22Rv1 (cell line): ENCODE measurements around the gene CX3CR1.

Source experiments
- H3K27ac ChIP-seq: fragments of 450-650 bp; 2 replicates; pipeline ENCODE4 v1.5.1; 2017
- ZFX ChIP-seq: fragments of 450-650 bp; IDR thresholded peaks from 2 replicates; pipeline ENCODE4 v1.6.1; 2017; ENCODE audit warnings: antibody characterized with exemption, borderline replicate concordance
- TF ChIP-seq, protein P1 (sequence below): fragments of 450-650 bp; IDR thresholded peaks from 2 replicates; pipeline ENCODE4 v1.5.1; 2017; ENCODE audit warnings: mild to moderate bottlenecking

Gene CX3CR1

DNA sequence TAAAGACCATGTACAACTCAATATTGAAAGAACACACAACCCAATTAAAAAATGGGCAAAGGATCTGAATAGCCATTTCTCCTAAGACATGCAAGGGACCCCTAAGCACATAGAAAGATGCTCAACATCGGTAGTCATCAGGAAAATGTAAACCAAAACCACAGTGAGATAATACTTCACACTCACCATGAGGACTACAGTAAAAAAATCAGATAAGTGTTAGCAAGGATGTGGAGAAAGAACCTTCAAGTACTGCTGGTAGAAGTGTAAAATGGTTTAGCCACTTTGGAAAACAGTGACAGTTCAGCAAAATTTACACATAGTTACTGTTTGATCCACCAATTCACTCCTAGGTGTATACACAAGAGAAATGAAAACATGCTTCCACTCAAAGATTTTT is 57.4 kb downstream of the CX3CR1 start:
- H3K27ac ChIP-seq = no peak overlapping the region
- TF ChIP-seq, protein P1, sequence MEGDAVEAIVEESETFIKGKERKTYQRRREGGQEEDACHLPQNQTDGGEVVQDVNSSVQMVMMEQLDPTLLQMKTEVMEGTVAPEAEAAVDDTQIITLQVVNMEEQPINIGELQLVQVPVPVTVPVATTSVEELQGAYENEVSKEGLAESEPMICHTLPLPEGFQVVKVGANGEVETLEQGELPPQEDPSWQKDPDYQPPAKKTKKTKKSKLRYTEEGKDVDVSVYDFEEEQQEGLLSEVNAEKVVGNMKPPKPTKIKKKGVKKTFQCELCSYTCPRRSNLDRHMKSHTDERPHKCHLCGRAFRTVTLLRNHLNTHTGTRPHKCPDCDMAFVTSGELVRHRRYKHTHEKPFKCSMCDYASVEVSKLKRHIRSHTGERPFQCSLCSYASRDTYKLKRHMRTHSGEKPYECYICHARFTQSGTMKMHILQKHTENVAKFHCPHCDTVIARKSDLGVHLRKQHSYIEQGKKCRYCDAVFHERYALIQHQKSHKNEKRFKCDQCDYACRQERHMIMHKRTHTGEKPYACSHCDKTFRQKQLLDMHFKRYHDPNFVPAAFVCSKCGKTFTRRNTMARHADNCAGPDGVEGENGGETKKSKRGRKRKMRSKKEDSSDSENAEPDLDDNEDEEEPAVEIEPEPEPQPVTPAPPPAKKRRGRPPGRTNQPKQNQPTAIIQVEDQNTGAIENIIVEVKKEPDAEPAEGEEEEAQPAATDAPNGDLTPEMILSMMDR = no peak
- TF ChIP-seq ZFX = no peak

DNA sequence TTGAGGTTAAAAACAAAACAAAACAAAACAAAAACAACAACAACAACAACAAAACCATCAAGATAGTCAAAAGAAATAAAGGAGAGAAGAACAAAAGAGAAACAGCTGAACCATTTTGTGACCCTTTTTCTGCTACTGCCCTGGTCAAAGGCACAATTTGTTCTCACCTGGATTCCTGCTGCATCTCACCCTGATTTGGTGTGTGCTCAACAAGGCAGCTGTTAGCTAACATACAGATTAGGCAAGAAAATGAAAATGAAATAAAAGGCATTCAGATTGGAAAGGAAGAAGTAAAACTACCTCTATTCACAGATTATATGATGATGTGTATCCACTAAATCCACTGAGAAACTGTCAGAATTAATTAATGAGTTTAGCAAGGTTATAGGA is 58.7 kb downstream of the CX3CR1 start:
- TF ChIP-seq, protein P1 = no peak
- TF ChIP-seq ZFX = no peak
- no peak overlapping the region for H3K27ac ChIP-seq

GRCh38 chr3:39220407-39221140 is 59.3 kb downstream of the CX3CR1 start:
- no peak for TF ChIP-seq ZFX
- TF ChIP-seq, protein P1 = no peak
- no peak overlapping the region for H3K27ac ChIP-seq

DNA sequence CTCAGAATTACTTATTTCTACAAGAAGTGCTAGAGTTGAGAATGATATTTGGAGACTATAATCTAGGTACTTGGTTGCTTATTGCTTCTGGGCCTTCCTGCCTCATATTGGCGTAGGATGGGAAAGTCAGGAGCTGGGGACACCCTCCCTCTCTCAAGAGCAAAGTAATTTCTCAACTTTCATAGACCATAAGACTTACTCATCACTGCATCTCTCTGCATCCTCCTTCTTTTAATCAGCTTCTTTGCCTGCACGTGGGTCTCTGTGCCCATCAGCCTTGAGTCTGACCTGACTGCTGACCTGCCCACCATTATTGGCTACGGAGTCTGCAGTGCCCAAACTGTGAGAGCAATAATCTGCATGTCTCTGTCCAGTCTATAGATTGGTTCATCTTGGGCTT is 60.1 kb downstream of the CX3CR1 start:
- TF ChIP-seq, protein P1 = no peak
- TF ChIP-seq ZFX = no peak
- no peak overlapping the region for H3K27ac ChIP-seq

GRCh38 chr3:39216176-39216790 is 63.6 kb downstream of the CX3CR1 start:
- TF ChIP-seq ZFX = no peak
- TF ChIP-seq, protein P1 = no peak

DNA sequence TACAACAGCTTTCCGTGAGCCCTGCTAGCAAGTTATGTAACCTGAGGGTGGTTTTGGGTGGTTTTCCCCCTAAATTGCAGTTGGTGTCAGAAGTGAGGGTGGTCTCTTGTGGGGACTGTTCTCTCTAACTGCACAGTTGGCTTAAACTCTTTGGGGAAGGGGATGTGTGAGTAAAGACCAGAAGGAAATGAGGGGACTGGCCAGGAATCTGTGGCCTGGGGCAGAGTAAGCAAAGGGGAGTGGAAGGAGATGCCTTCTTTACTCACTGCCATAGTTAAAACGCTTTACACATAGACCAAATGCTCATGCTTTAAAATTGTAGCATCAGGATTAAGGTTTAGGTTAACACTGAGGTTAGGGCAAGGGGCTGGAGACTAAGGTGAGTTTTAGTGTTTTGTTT is 66.2 kb downstream of the CX3CR1 start:
- TF ChIP-seq ZFX = no peak
- TF ChIP-seq, protein P1 = no peak
- H3K27ac ChIP-seq = no peak overlapping the region

More at GRCh38 chr3:39216176-39216790, 63.6 kb downstream of the CX3CR1 start:
- no peak overlapping the region for H3K27ac ChIP-seq
